ENCODE results near the gene LLGL1.

The LLGL1 gene

DNA sequence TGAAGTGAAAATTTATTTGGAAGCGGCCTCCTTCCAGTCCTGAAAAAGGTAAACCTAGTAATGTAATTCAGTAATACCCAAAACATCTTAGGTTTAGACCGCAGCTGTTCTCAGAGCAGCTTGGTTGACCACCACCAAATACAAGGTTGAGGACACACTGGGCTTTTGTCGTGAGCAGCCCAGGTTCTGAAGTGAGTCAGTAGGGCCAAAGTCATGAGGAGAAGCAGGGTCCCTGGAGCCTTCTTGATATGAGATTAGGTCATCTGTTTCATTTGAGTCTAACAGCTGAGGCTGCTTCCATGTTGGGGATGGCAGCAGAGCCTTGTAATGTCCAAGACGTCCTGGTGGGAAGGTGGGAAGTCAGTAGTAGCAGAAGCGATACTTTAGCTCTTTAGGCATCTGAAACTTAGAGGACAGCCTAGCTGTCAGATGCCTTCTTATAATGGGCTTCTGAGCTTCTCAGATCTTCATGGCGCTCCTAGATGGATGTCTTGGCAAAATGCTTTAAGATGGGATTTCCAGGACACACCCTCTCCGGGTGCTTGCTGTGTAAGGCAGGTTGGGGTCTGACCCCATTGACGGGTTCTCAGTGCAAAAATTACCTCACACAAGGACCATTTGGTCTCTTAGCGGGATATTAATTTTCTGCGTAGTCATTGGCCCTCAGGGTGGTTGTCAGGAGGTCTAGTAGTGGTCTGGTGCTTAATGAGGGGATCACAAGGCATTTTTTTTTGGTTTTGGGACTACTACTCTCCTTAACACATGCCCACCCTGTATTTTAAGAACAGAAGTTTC, 39.4 kb upstream of the LLGL1 start:
- H3K9me3 Mint-ChIP-seq, result no peaks in the 10 kb centered on the region
- peaks cover 59% of the 10 kb centered on the region for H3K4me1 Mint-ChIP-seq (ENCODE audit: low read depth)
- H3K27ac Mint-ChIP-seq, result peak overlapping the region; percentile 52
- no peaks in the 10 kb centered on the region for H3K27me3 Mint-ChIP-seq (ENCODE audit: low read depth)
- peaks cover 44% of the 10 kb centered on the region for H3K36me3 Mint-ChIP-seq (ENCODE audit: low read depth)
- DNase-seq (ENCODE audit: low spot score), result no peak
- H3K4me3 Mint-ChIP-seq, result peak overlapping the region; percentile 98

DNA sequence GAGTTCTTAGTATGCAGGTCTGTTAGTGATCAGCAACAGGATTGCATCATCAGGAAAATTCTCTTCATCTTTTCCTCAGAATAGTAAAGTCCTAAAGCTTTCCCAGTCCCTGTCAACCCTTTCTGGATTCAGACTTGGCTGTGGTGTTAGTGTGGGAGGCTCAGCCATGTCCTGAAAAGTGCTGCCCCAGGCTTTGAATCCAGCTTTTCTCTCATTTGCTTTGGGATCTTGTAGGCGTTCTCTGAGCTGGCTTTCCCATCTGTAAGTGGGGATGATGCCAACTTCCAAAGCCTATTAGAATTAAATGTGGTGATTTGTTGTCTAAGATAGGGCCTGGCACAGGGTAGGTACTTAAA, 38.8 kb upstream of the LLGL1 start:
- Mint-ChIP-seq H3K27ac (no peak overlapping the region), H3K9me3 (no peaks in the 10 kb centered on the region), H3K36me3 (ENCODE audit: low read depth) (peaks cover 48% of the 10 kb centered on the region), H3K4me1 (ENCODE audit: low read depth) (peaks cover 58% of the 10 kb centered on the region), H3K4me3 (peak overlapping the region; percentile 98), H3K27me3 (ENCODE audit: low read depth) (no peaks in the 10 kb centered on the region)
- DNase-seq (ENCODE audit: low spot score), result no peak

DNA sequence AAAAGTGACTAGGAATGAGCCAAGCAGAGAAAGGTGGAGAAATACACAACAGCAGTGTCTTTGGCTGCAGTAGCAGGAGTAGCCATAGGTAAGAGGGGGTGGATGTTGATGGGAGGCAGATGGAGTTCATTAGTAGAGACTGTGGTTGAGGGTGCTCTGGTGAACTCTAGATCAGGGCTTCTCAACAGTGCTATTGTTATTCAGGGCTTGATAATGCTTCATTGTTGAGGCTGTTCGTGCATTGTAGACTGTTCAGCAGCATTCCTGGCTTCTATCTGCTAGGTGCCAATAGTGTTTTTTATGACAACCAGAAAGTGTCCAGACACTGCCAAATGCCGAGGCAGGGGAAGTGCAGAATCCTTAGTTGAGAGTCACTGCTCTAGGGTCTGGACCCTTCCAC, 38.2 kb upstream of the LLGL1 start:
- H3K4me1 Mint-ChIP-seq (ENCODE audit: low read depth), result peaks cover 52% of the 10 kb centered on the region
- no peak for DNase-seq (ENCODE audit: low spot score)
- H3K27me3 Mint-ChIP-seq (ENCODE audit: low read depth), result no peaks in the 10 kb centered on the region
- H3K27ac Mint-ChIP-seq, result peak overlapping the region; percentile 62
- H3K9me3 Mint-ChIP-seq, result no peaks in the 10 kb centered on the region
- H3K4me3 Mint-ChIP-seq, result peak overlapping the region; percentile 98
- H3K36me3 Mint-ChIP-seq (ENCODE audit: low read depth), result peaks cover 48% of the 10 kb centered on the region

DNA sequence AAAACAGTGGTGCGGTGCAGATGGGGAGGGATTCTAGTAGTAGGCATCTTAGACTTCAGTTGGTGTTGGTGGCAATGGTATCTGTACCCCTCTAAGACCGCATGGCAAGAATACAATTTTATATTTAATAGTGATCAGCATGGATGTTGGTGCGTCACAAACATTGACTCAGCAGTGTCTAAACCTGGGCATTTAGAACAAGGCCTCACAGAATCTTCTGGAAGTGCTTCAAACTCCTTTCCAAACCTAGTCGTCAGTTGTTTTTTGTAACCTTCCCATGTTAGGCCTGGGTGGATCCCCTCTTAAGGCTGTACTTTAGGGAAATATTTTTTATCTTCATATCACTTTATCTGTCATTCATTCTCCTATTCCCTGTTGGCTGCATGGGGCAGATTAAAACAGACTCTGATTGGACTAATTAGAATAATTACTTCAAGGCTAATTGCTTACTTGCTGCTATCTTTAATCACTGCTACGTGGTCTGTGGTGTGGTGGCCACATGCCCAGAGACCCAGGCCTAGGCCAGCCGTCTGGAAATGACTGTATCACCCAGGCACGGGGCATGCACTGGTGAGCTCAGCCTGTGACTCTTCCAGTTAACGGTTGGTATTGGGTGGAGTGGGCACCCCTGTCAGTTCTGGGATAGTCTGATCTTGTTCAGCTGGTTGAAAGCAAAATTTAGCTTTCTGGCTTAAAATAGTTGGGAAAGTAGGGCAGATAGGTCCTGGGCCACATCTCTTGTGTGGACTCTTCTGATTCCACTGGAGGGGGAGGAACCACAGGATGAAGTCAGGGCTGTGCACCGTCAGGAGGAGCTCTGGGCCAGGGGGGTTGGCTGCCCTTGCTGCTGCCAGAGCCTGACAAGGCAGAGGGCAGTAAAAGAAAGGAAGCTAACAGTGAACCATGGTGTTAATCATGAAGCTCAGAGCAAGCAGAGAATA, 37.3 kb upstream of the LLGL1 start:
- H3K4me3 Mint-ChIP-seq, result peak overlapping the region; percentile 98
- H3K27ac Mint-ChIP-seq, result peak overlapping the region; percentile 33
- H3K4me1 Mint-ChIP-seq (ENCODE audit: low read depth), result peaks cover 51% of the 10 kb centered on the region
- peaks cover 48% of the 10 kb centered on the region for H3K36me3 Mint-ChIP-seq (ENCODE audit: low read depth)
- DNase-seq (ENCODE audit: low spot score), result no peak
- no peaks in the 10 kb centered on the region for H3K27me3 Mint-ChIP-seq (ENCODE audit: low read depth)
- no peaks in the 10 kb centered on the region for H3K9me3 Mint-ChIP-seq

DNA sequence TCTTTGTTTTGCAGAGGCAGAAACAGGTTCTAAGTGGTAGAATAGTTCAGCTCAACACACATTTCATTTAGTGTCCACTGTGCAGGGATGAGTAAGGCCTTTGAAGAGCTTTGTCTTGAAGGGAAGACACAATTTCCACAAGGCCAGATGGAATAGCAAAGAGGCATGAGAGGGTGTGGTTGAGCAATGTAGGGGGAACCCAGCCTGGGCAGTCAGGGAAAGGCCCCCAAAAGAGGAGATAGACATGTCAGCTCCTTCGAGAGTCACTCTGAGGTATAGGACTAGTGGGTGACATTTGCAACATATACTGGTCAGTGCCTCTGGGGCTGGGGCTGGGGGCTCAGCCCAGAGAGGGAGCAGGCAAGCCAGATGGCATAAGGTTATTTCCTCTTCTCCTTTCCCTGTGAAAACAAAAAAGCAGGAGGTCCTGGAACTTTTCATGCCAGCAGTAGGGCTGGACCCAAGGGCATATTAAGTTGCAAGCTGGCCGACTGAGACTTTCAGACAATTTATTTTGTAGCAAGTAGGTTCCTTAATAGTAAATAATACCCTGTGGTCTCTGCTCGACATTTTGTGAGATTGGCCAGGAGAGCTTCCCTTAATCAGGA, 34.7 kb upstream of the LLGL1 start:
- DNase-seq (ENCODE audit: low spot score), result no peak
- Mint-ChIP-seq H3K27ac (no peak overlapping the region), H3K27me3 (ENCODE audit: low read depth) (no peaks in the 10 kb centered on the region), H3K36me3 (ENCODE audit: low read depth) (peaks cover 54% of the 10 kb centered on the region), H3K9me3 (no peaks in the 10 kb centered on the region), H3K4me1 (ENCODE audit: low read depth) (peaks cover 45% of the 10 kb centered on the region), H3K4me3 (no peak overlapping the region)

DNA sequence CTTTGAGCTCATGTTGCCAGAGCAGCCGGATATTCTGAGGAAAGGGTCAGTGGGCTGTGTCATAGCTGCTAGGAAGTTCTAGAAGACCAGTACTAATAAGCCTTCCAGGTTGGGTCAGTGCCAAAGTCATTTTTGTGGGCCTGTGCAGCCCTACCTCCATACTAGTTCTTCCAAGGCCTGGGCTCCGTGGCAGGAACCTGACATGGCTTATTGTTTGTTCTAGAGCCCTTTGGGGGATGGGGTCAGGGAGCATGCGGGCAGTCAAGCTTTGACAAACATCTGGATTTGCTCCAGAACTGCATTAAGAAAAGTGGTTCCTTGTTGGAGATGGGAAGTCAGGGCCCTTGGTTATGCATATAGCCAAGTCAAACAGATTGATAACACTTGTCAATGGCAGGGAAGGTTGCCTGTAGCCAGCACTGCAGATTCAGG, 34.2 kb upstream of the LLGL1 start:
- Mint-ChIP-seq H3K27me3 (ENCODE audit: low read depth) (no peaks in the 10 kb centered on the region), H3K4me3 (no peak overlapping the region), H3K4me1 (ENCODE audit: low read depth) (peaks cover 40% of the 10 kb centered on the region), H3K36me3 (ENCODE audit: low read depth) (peaks cover 54% of the 10 kb centered on the region), H3K27ac (no peak overlapping the region), H3K9me3 (no peaks in the 10 kb centered on the region)
- no peak for DNase-seq (ENCODE audit: low spot score)

DNA sequence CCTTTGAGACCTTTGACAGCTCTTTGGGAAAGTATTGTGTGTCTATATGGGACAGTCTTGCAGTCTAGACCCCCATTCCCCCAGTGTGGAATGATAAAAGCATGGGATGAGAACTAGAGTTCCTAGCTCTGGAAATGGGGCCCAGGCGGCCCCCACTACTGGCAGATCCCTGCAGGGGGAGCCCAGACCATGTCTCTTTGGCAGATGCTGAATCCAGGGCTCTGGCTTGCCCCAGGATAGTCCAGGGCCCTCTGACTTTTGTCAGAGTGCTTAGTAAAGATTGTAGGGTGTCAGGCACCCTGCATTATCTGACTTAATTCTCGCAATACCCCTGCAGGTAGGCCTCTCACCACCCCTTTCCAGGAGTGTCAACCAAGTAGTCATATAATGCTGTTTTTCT, 33.5 kb upstream of the LLGL1 start:
- DNase-seq (ENCODE audit: low spot score), result no peak
- H3K9me3 Mint-ChIP-seq, result no peaks in the 10 kb centered on the region
- peaks cover 52% of the 10 kb centered on the region for H3K36me3 Mint-ChIP-seq (ENCODE audit: low read depth)
- no peak overlapping the region for H3K27ac Mint-ChIP-seq
- peaks cover 34% of the 10 kb centered on the region for H3K4me1 Mint-ChIP-seq (ENCODE audit: low read depth)
- no peaks in the 10 kb centered on the region for H3K27me3 Mint-ChIP-seq (ENCODE audit: low read depth)
- no peak overlapping the region for H3K4me3 Mint-ChIP-seq

DNA sequence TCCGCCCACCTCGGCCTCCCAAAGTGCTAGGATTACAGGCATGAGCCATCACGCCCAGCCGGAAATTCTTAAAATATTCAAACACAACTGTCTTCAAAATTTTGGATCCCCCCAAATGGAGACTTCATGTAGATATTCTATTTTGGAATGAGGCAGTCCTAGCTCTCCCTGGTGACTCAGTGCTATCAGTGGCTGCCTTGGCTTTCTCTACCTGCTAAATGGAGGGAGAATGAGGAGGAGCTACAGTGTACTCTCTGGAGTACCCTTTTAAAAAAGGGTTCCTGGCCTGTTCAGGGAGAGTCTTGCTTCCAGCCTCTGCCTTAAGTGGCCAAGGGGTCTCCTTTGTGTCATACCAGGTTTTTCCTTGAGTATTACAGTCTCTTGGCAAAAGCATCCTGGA, 31.0 kb upstream of the LLGL1 start:
- H3K9me3 Mint-ChIP-seq, result no peaks in the 10 kb centered on the region
- no peaks in the 10 kb centered on the region for H3K27me3 Mint-ChIP-seq (ENCODE audit: low read depth)
- no peak for DNase-seq (ENCODE audit: low spot score)
- peaks cover 53% of the 10 kb centered on the region for H3K36me3 Mint-ChIP-seq (ENCODE audit: low read depth)
- H3K4me1 Mint-ChIP-seq (ENCODE audit: low read depth), result peaks cover 20% of the 10 kb centered on the region
- no peak overlapping the region for H3K4me3 Mint-ChIP-seq
- H3K27ac Mint-ChIP-seq, result no peak overlapping the region

DNA sequence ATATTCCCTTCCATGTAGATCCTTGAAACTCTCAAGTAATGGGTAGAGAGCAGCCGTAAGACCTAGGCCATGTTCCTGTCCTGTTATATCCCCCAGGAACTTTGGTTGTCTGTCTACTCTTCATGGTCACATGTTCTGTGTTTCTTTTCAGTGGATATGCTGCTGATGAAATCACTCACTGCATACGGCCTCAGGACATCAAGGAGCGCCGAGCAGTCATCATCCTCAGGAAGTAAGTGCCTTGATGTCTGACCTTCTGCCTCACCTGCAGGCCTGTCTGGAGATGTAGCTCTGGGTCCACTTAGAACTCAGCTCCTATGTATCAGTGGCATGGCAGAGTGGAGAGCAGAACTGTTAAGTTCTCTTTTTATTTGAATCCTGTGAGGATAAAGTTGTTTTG, 30.6 kb upstream of the LLGL1 start:
- DNase-seq (ENCODE audit: low spot score), result no peak
- H3K27ac Mint-ChIP-seq, result no peak overlapping the region
- H3K4me1 Mint-ChIP-seq (ENCODE audit: low read depth), result peaks cover 16% of the 10 kb centered on the region
- no peaks in the 10 kb centered on the region for H3K27me3 Mint-ChIP-seq (ENCODE audit: low read depth)
- peaks cover 49% of the 10 kb centered on the region for H3K36me3 Mint-ChIP-seq (ENCODE audit: low read depth)
- H3K4me3 Mint-ChIP-seq, result no peak overlapping the region
- H3K9me3 Mint-ChIP-seq, result no peaks in the 10 kb centered on the region

DNA sequence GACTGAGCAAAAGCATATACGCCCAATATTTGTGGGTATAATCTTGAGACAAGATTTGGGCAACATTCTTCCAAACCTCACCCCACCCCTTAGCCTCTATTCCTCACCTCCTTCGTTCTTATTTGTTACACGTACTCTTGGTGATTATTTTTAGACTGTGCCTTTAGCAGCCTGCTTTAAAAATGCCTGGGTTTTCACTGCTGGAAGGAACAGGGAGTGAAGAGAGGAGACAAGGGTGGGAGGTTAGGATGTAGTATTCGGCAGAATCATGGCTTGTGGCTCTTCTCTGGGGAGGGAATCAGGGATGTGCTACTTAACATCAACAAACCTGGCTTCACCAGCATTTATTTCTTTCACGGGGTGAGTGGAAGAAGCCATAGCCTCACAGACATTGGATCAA, 30.2 kb upstream of the LLGL1 start:
- H3K27ac Mint-ChIP-seq, result no peak overlapping the region
- no peak overlapping the region for H3K4me3 Mint-ChIP-seq
- DNase-seq (ENCODE audit: low spot score), result no peak
- peaks cover 14% of the 10 kb centered on the region for H3K4me1 Mint-ChIP-seq (ENCODE audit: low read depth)
- H3K27me3 Mint-ChIP-seq (ENCODE audit: low read depth), result no peaks in the 10 kb centered on the region
- H3K36me3 Mint-ChIP-seq (ENCODE audit: low read depth), result peaks cover 49% of the 10 kb centered on the region
- H3K9me3 Mint-ChIP-seq, result no peaks in the 10 kb centered on the region

DNA sequence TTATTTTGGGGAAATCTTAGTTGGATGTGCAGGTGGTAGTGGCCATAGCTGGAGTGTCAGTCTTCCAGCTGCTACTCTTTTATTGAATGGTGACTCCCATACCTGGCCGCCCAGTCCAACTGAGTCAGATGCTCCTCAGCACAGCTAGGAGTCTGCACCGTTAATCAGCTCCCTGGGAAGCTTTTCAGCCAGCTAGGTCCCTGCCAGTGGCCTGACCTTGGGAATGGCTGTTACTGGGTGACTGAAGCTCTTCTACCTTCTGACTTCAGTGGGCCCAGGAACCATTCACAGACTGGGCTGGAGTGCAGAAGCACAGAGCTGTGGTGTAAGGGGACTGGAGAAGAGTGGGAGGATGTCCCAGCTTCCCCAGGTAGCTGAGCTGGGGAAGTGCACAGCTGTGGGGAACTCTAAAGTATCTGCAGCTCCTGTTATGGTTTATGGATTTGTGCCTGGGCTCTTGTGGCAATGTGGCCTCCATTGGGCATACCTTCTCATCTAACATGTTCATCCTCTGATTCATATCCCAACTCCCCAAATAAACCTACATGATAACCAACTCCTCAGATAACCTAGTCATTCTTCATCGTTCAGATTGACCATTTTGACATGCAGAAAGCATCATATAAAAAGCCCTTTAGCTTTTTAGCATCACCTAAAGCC, 27.8 kb upstream of the LLGL1 start:
- DNase-seq (ENCODE audit: low spot score), result no peak
- Mint-ChIP-seq H3K4me1 (ENCODE audit: low read depth) (peaks cover 6% of the 10 kb centered on the region), H3K9me3 (no peaks in the 10 kb centered on the region), H3K4me3 (no peak overlapping the region), H3K27ac (no peak overlapping the region), H3K27me3 (ENCODE audit: low read depth) (no peaks in the 10 kb centered on the region), H3K36me3 (ENCODE audit: low read depth) (peaks cover 44% of the 10 kb centered on the region)

DNA sequence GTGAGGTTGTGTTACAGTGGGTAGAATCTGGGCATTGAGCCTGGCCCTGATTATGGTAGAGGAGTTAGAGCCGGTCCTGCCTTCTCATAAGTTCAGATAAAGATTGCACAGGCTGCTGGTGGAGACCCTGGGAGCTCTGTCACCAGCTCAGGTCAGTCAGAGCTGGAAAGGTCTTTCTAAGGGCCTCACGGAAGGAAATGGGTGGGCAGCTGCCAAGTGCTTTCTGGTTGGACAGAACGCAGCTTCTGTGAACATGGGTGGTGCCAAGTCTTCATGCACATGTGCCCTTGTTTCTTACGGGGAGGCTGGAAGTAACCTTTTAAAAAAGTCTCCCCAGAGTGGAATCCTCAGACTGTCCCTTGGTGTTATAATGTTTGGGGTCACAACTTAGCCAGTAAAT, 26.9 kb upstream of the LLGL1 start:
- Mint-ChIP-seq H3K4me3 (no peak overlapping the region), H3K27ac (no peak overlapping the region), H3K27me3 (ENCODE audit: low read depth) (no peaks in the 10 kb centered on the region), H3K9me3 (no peaks in the 10 kb centered on the region), H3K36me3 (ENCODE audit: low read depth) (peaks cover 46% of the 10 kb centered on the region), H3K4me1 (ENCODE audit: low read depth) (peaks cover 6% of the 10 kb centered on the region)
- DNase-seq (ENCODE audit: low spot score), result no peak

DNA sequence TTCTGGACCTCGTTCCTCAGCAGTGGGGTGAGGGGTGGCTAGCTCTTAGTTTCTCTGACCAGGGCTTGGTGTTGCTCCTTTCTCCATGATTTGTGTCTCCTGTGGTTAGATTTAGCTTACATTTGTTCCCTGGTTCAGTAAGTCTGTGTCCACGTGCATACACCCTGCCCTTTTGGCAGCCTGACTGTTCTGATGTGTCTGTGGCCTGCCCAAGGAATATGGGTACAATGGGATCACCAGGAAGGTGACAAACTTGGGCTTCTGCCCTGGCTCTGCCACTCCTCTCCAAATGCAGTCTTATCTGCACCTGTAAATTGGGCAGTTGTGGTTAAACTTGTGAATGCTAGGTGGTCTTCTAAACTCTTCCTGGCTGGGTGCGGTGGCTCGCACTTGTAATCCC, 24.3 kb upstream of the LLGL1 start:
- H3K27ac Mint-ChIP-seq, result no peak overlapping the region
- peaks cover 30% of the 10 kb centered on the region for H3K36me3 Mint-ChIP-seq (ENCODE audit: low read depth)
- DNase-seq (ENCODE audit: low spot score), result no peak
- no peaks in the 10 kb centered on the region for H3K9me3 Mint-ChIP-seq
- peaks cover 4% of the 10 kb centered on the region for H3K4me1 Mint-ChIP-seq (ENCODE audit: low read depth)
- no peaks in the 10 kb centered on the region for H3K27me3 Mint-ChIP-seq (ENCODE audit: low read depth)
- no peak overlapping the region for H3K4me3 Mint-ChIP-seq

DNA sequence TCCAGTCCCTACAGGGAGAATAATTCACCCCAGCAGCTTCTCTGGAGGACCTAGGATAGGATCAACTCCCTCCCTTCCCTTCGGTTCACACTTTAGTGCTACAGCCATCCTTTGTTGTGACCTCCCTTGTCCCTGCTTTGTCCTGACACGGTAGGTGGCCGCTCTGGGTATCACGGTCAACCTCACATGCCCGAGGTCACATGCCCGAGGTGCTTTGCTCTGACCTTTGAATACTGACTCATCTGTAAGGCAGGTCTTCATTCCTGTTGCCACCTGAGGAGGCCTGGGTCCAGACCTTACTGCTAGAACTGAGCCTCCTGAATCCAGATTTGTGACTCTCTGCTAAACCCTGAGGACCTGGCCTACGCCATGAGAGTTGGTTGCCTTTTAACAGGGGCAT, 22.1 kb upstream of the LLGL1 start:
- no peaks in the 10 kb centered on the region for H3K27me3 Mint-ChIP-seq (ENCODE audit: low read depth)
- H3K9me3 Mint-ChIP-seq, result no peaks in the 10 kb centered on the region
- no peak for DNase-seq (ENCODE audit: low spot score)
- no peak overlapping the region for H3K27ac Mint-ChIP-seq
- no peak overlapping the region for H3K4me3 Mint-ChIP-seq
- H3K36me3 Mint-ChIP-seq (ENCODE audit: low read depth), result peaks cover 21% of the 10 kb centered on the region
- peaks cover 2% of the 10 kb centered on the region for H3K4me1 Mint-ChIP-seq (ENCODE audit: low read depth)
